ENCODE results near the gene IL1RAPL1.
A peak's percentile ranks its signal among the peaks of the same experiment; 100 is the strongest.

The IL1RAPL1 gene

GRCh38 chrX:29824176-29824906 is 1237.1 kb downstream of the IL1RAPL1 start:
- DNase-seq = no peak

DNA sequence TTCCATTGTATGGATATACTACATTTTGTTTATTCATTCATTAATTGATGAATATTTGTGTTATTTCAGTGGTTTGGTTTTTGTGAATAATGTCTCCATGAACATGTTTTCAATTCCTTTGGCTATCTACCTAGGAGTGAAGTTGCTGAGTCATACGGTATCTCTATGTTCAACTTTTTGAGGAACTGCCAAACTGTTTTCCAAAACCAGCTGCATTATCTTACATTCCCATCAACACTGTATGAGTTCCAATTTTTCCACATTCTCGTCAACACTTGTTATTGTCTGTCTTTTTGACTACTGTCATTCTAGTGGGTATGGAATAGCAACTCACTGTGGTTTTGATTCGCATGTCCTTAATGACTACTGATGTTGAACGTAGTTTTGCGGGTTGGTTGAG is 1239.5 kb downstream of the IL1RAPL1 start:
- no peak for DNase-seq

GRCh38 chrX:29834311-29834710 is 1247.1 kb downstream of the IL1RAPL1 start:
- no peak for DNase-seq

DNA sequence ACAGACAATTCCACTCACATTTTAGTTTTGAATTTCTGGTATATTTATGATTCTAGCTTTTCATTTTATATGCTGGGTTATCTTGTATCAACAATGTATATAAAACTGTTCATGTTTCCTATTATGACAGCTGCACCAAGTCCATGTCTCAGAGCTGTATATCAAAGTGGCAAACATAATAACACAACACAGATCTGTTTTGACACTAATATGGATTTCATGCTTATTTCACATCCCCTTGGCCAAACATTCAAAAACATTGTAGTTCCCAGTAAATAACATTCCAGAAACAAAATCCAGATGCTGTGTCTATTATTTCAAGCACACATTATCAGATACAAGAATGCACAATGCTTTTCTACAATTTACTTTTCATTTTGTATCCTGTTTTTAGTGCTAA is 1247.5 kb downstream of the IL1RAPL1 start:
- DNase-seq = no peak

DNA sequence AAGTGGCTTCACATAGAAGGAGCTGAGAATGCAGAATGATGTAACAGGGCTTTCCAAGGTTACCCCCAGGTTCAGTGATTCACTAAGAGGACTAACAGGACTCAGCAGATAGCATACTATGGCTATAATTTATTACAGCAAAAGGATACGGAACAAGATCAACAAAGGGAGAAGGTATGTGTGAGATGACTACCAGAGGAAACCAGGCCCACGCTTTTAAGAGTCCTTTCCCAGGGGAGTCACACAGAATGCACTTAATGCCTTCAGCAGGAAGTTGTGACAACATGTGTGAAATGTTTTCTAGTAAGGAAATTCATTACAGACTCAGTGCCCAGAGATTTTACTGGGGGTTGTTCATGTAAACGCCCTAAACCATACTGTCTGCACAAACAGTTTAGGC is 1254.5 kb downstream of the IL1RAPL1 start:
- no peak for DNase-seq

- DNase-seq = no peak
These were observed 1255.3 kb downstream of the IL1RAPL1 start for GRCh38 chrX:29842552-29842951.

- no peak for DNase-seq
These were observed 1264.8 kb downstream of the IL1RAPL1 start for GRCh38 chrX:29851857-29852605.

- DNase-seq = no peak
These were observed 1265.5 kb downstream of the IL1RAPL1 start for GRCh38 chrX:29852767-29853166.

DNA sequence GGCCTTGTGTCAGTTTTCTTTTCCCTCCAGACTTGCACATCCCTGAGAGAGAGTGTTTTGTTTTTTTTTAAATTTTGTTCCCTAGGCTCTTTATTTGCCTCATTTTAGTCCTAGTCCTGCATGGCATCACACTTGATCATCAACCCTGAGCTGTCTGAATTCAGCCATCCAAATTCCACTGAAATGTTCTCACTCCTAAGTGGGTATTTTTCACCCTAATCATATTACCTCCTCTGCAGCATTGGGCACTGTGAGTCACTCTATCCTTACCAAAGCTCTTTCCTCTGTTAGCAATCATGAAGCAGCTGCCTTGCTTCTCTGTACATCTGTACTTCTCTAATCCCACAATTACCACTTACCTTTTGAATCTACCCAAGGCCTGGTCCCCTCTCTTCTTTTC is 1271.5 kb downstream of the IL1RAPL1 start:
- DNase-seq = no peak

DNA sequence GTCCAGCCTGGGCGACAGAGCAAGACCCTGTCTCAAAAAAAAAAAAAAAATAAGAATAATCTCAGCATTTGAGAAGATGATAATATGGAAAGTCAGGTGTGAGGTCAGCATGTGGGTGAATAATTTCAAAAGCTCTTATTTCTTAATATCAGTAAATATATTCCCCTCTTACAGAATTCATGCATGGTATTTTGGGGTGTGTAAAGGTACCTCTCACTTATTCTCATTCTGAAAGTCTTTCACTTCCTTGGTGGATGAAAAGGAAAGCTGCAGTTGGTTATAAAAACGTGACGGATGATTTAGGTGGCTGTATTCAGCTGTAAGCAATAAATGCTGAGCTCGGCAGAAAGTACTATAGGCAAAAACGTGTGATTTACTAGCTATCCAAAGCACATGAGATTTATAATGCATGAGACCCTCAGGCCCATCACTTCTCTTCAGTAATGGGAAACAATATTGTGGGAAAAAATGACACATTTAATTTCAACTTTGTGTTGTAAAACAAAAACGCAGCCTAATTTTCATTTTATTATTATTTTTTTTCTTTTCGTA is 1275.0 kb downstream of the IL1RAPL1 start:
- no peak for DNase-seq

- DNase-seq = no peak
These were observed 1280.7 kb downstream of the IL1RAPL1 start for GRCh38 chrX:29867971-29868370.

- no peak for DNase-seq
These were observed 1282.6 kb downstream of the IL1RAPL1 start for GRCh38 chrX:29869837-29870236.

DNA sequence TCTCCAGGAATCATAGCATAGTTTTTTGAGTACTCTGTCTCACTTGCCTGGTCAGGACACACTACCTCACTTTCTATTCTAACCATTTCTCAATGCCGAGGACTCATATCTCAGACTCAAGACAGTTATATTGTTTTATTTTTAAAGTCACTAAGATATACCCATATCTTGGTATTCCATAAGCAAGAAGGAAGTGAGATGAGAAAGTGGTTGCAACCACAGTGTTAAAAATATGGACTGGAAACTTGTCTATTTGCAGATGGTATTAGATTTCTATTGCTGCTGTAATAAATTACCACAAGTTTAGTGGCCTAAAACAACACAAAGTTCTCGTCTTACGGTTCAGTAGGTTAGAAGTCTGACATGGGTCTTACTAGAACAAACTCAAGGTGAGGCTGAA is 1283.4 kb downstream of the IL1RAPL1 start:
- DNase-seq = no peak

DNA sequence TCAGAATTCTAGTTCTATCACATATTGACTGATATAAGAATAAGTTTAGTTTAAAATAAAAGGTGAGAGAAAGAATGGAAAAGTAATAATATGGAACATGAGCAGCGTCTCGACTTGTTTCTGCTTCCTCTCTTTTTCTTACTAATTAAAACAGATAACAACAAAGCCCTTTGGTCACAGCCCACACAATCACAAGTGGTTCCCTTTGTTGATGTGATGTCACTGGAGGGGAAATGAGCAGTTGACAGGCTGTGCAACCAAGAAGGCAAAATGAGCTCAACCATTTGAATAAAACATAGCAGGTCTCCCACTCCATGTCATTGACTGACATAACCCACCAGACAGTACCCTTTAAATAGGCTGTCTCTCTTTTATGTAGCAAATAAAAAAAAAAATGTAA is 1285.6 kb downstream of the IL1RAPL1 start:
- DNase-seq = peak in 2 of 14 donors; percentile 0 to 2

DNA sequence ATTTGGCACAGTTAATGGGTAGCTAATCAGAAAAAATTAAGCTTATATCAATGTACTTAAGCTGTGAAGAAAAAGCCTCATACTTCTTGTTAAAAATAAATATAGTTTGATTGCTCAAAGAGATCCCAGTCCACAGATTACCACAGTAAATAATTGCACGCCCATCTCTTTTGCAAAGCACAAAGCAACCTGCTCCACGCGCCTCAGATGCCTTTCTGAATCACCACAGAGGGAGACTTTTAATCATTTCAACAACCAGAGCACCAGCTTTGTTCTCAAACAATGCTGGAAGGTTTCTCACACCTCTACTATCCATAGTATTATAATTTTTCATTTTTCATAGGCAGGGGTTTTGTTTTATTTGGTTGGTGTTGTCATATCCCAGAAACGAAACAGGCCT is 1289.5 kb downstream of the IL1RAPL1 start:
- DNase-seq = no peak

- no peak for DNase-seq
These were observed 1293.7 kb downstream of the IL1RAPL1 start for GRCh38 chrX:29880977-29881376.

- DNase-seq = no peak
These were observed 1302.8 kb downstream of the IL1RAPL1 start for GRCh38 chrX:29890004-29890403.

DNA sequence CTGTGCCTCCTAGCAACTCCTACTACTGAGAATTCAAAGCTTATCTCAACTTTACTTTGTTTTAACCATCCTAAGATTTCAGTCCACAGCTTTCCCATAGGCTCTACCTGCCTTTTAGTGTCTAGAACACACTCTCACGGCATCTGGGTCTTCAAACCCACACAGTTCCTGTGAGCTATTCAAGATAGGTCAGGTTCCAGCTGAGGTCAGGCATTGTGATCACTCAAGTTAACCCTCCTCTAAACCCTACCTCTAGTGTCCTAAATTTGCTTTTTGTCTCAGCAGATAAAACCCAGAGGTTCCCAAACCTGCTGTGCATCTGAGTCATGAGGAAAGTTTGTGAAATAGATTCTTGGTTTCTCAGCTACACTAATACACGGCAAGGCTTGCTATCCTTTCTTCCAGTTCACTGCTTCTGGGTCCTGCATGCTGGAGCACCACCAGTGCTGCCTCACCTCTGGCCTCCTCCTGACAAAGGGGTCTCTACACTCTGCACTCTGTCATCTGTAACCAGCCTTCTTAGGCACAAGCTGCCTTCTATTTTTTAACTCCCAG is 1303.5 kb downstream of the IL1RAPL1 start:
- no peak for DNase-seq

DNA sequence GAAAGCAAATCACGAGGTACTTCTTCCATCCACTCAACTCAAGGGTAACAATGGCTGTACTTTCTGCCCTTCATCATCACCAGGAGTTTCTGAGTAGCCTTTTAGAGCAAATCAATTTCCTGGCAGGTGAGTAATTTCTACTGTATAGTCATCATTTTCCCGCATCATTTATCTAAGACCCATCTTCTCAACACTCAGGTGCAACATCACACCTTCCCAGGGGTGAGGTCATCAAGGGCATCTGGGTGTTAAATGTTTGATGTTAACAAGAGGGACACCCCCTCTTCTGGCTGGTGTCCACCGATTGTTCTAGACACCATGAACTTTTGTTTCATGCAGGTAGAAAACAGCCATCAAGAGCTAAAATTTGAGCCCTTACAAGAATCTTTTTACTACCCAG is 1314.8 kb downstream of the IL1RAPL1 start:
- no peak for DNase-seq

GRCh38 chrX:29903360-29903759 is 1316.1 kb downstream of the IL1RAPL1 start:
- DNase-seq = no peak

GRCh38 chrX:29911673-29912072 is 1324.4 kb downstream of the IL1RAPL1 start:
- no peak for DNase-seq

DNA sequence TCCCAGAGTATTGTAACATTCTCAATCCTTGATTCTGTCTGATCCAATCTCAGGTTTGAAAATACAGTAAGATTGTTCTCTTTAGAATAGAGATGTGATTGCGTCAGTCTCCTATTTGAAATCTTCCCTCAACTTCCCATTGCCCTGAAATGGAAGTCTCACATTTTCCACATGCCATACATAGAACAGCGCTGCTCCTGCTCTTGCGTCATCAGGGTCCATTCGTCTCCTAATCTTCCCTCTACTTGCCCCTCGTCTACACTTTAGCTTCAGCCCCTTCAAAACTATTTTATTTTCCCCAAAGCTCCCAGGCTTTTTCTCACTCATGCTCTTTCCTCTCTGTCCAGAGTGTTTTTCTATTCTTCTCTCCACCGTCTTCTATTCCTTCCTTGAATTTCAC is 1326.4 kb downstream of the IL1RAPL1 start:
- DNase-seq = no peak

- DNase-seq = no peak
These were observed 1335.4 kb downstream of the IL1RAPL1 start for GRCh38 chrX:29922607-29923006.

DNA sequence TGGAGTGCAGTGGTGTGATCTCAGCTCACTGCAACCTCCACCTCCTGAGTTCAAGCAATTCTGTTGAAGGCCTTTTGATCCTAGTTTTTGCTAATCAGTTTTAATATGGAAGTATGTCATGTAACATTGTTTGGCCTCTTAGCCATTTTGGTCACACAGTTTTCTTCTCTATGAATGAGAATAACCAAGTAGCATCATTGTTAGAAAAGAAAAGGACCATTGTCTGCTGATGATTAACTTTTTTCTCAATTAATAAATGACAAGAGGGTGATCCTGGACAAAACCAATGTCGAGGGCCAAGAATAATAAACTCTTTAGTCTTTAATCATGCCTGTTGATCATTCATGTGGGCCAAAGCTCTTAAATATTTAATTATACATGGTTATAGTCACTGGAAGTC is 1338.8 kb downstream of the IL1RAPL1 start:
- no peak for DNase-seq
